Vagina (tissue), 2 donors: ENCODE results near the gene CCBE1.

Experiments used
- POLR2A ChIP-seq, 2 donors: fragments of 450-650 bp; IDR thresholded peaks; one replicate each; pipeline ENCODE4 v1.6.1; 2017; ENCODE audit warnings: antibody characterized with exemption in 2 of 2, mild to moderate bottlenecking in 2 of 2, moderate library complexity in 2 of 2
- POLR2AphosphoS5 ChIP-seq, 2 donors: sonication (generic); formaldehyde crosslinking; IDR thresholded peaks; one replicate each; pipeline ENCODE4 v1.9.0; 2017; ENCODE audit warnings: antibody characterized with exemption in 2 of 2, mild to moderate bottlenecking in 2 of 2, low read depth in 1 of 2; ENCODE audit not compliant: insufficient read depth in 1 of 2
- TF ChIP-seq, protein P1 (sequence below), 3 experiments: fragments of 450-650 bp in 2 of 3; fragments of 200-600 bp in 1 of 3; sonication (generic) in 1 of 3; IDR thresholded peaks; one replicate each; pipeline ENCODE4 v1.5.1; 2017 to 2019; ENCODE audit warnings: antibody characterized with exemption in 3 of 3, mild to moderate bottlenecking in 2 of 3, moderate library complexity in 2 of 3

DNA sequence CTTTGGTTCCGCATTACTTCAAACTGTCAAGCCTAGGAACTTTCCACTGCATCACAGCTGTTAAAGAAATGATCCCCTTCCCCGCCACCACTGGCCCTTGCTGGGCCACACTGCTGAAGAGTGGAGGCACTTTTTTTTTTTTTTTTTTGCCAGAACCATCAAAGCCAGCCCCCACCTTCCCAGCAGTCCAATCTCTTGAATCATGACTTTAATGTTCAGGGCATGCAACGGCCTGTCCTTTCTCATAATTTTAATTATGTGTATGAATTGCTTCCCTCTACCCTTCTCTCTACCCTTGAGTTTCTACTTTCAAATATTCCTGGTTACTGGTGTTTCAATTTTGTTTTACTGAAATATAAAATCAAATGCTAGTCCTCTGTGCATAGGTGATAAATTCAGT lies 236.1 kb downstream of the CCBE1 start:
- TF ChIP-seq, protein P1, sequence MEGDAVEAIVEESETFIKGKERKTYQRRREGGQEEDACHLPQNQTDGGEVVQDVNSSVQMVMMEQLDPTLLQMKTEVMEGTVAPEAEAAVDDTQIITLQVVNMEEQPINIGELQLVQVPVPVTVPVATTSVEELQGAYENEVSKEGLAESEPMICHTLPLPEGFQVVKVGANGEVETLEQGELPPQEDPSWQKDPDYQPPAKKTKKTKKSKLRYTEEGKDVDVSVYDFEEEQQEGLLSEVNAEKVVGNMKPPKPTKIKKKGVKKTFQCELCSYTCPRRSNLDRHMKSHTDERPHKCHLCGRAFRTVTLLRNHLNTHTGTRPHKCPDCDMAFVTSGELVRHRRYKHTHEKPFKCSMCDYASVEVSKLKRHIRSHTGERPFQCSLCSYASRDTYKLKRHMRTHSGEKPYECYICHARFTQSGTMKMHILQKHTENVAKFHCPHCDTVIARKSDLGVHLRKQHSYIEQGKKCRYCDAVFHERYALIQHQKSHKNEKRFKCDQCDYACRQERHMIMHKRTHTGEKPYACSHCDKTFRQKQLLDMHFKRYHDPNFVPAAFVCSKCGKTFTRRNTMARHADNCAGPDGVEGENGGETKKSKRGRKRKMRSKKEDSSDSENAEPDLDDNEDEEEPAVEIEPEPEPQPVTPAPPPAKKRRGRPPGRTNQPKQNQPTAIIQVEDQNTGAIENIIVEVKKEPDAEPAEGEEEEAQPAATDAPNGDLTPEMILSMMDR (IDR thresholded peaks at IDR 0.05): no peak
- TF ChIP-seq POLR2A (IDR thresholded peaks at IDR 0.05) (no peak), POLR2AphosphoS5 (IDR thresholded peaks at IDR 0.05; ENCODE audit: insufficient read depth in 1 of 2, low read depth in 1 of 2) (no peak)
